Smooth muscle cell (in vitro differentiated cells): ENCODE measurements around the gene KIR2DL1. TPM values are rescaled to one million over a fixed set of nuclear protein-coding genes. Genes with fewer than 3 reads are reported as not detected.
"Not testable (repeated sequence)": the region's sequence is repeated elsewhere in the genome, so short reads cannot be mapped to it uniquely, and the experiment has no call there.

Experiments
- DNase-seq: peaks from one replicate; lab custom pipeline; 2025; ENCODE audit not compliant: unreplicated experiment; lab: John Stamatoyannopoulos, UW
- H2AFZ ChIP-seq: fragments of 200-600 bp; sonication (generic); 2 replicates; pipeline ENCODE4 v1.6.0; 2016; ENCODE audit warnings: antibody characterized with exemption, low read depth, mild to moderate bottlenecking
- H3F3A ChIP-seq: fragments of 200-600 bp; sonication (generic); 2 replicates; pipeline ENCODE4 v1.6.0; 2017; ENCODE audit warnings: antibody characterized with exemption, low read depth
- H3K27ac ChIP-seq: fragments of 200-600 bp; sonication (generic); 2 replicates; pipeline ENCODE4 v1.5.1; 2016; ENCODE audit warnings: low read depth, mild to moderate bottlenecking
- H3K27me3 ChIP-seq: fragments of 200-600 bp; sonication (generic); 2 replicates; pipeline ENCODE4 v1.6.1; 2016; ENCODE audit warnings: low read depth, mild to moderate bottlenecking
- H3K36me3 ChIP-seq: fragments of 200-600 bp; sonication (generic); 2 replicates; pipeline ENCODE4 v1.5.1; 2016; ENCODE audit warnings: low read depth
- H3K4me1 ChIP-seq: fragments of 200-600 bp; sonication (generic); 2 replicates; pipeline ENCODE4 v1.5.1; 2016; ENCODE audit warnings: low read depth
- H3K4me2 ChIP-seq: fragments of 200-600 bp; sonication (generic); 2 replicates; pipeline ENCODE4 v1.6.0; 2016; ENCODE audit warnings: mild to moderate bottlenecking
- H3K4me3 ChIP-seq: fragments of 200-600 bp; sonication (generic); 2 replicates; pipeline ENCODE4 v1.5.1; 2016; ENCODE audit warnings: mild to moderate bottlenecking
- H3K79me2 ChIP-seq: fragments of 200-600 bp; sonication (generic); 2 replicates; pipeline ENCODE4 v1.6.0; 2016; ENCODE audit warnings: low read depth, mild to moderate bottlenecking
- H3K9ac ChIP-seq: fragments of 200-600 bp; sonication (generic); 2 replicates; pipeline ENCODE4 v1.6.0; 2016; ENCODE audit warnings: low read depth
- H3K9me3 ChIP-seq: fragments of 200-600 bp; sonication (generic); replicated peaks from 2 replicates; pipeline ENCODE4 v1.5.1; 2016; ENCODE audit warnings: low read depth
- H4K20me1 ChIP-seq: fragments of 200-600 bp; sonication (generic); 2 replicates; pipeline ENCODE4 v1.6.0; 2016; ENCODE audit warnings: low read depth
- WGBS: methylation state at CpG from one replicate; pipeline ENCODE4 v1.1.7; 2016; ENCODE audit warnings: low lambda C conversion rate; 5-methylcytosine and 5-hydroxymethylcytosine counted together
- polyA plus RNA-seq: library from polyadenylated mRNA; unstranded; fragments of >200 nt; fragmentation: Nextera tagmentation; extraction: Ambion mirVana; gene quantifications from 2 replicates; pipeline ENCODE4 v1.2.1, GENCODE V29; 2016
- small RNA-seq: library from RNA; depleted of rRNA; stranded (forward); fragments of <200 nt; gene quantifications from one replicate; pipeline ENCODE3, GENCODE V24; 2014
- total RNA-seq: library from RNA; depleted of rRNA; stranded (reverse); fragments of >200 nt; gene quantifications from 2 replicates; pipeline ENCODE4 v1.2.3, GENCODE V29; 2014

Gene KIR2DL1
- total and polyA plus RNA-seq, 2 experiments from 2014 or later, result not detected

DNA sequence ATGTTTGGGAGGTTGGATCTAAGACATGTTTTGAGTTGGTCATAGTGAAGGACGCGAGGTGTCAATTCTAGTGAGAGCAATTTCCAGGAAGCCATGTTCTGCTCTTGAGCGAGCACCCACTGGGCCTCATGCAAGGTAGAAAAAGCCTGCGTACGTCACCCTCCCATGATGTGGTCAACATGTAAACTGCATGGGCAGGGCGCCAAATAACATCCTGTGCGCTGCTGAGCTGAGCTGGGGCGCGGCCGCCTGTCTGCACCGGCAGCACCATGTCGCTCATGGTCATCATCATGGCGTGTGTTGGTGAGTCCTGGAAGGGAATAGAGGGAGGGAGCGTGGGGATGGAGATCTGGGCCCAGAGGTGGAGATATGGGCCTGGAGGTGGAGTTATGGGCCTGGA lies 62.9 kb downstream of the KIR2DL1 start, which contains the start of gene KIR2DS4:
Gene KIR2DS4, plus strand, starts transcription at position 181 of the 400 bp plus-strand sequence.
- H3K4me3 ChIP-seq, DNase-seq, H3K9ac ChIP-seq, H3K79me2 ChIP-seq, H3K27me3 ChIP-seq, H2AFZ ChIP-seq, H4K20me1 ChIP-seq, H3K4me2 ChIP-seq, H3K27ac ChIP-seq, H3F3A ChIP-seq, H3K36me3 ChIP-seq, H3K9me3 ChIP-seq, H3K4me1 ChIP-seq: not testable (repeated sequence)
- 83% methylated on average over 14 of the region's 14 CpGs for WGBS

Small RNAs within 50 kb of the gene (small RNA-seq; reads per million reads assigned to genes)
- not detected for gene KIR3DP1

Other genes with a start within 250 kb of the KIR2DL1 start
- not detected in 2 replicates for gene LILRA2, start 196.0 kb upstream of the KIR2DL1 start, total RNA-seq
- not detected in 2 replicates for gene LILRA2, start 196.0 kb upstream of the KIR2DL1 start, polyA plus RNA-seq
- not detected in 2 replicates for gene LILRA1, start 176.2 kb upstream of the KIR2DL1 start, total RNA-seq
- not detected in 2 replicates for gene LILRA1, start 176.2 kb upstream of the KIR2DL1 start, polyA plus RNA-seq
- not detected in 2 replicates for gene LILRB1, start 139.3 kb upstream of the KIR2DL1 start, total RNA-seq
- gene LILRB1, start 139.3 kb upstream of the KIR2DL1 start, polyA plus RNA-seq, result not detected in 2 replicates
- not detected in 2 replicates for gene LILRB4, start 106.8 kb upstream of the KIR2DL1 start, total RNA-seq
- gene LILRB4, start 106.8 kb upstream of the KIR2DL1 start, polyA plus RNA-seq, result not detected in 2 replicates
- not detected in 2 replicates for gene KIR3DL3, start 45.4 kb upstream of the KIR2DL1 start, total RNA-seq
- not detected in 2 replicates for gene KIR3DL3, start 45.4 kb upstream of the KIR2DL1 start, polyA plus RNA-seq
- gene KIR2DL3, start 31.3 kb upstream of the KIR2DL1 start, total RNA-seq, result not detected in 2 replicates
- not detected in 2 replicates for gene KIR2DL3, start 31.3 kb upstream of the KIR2DL1 start, polyA plus RNA-seq
- gene KIR2DL4, start 33.8 kb downstream of the KIR2DL1 start, total RNA-seq, result not detected in 2 replicates
- not detected in 2 replicates for gene KIR2DL4, start 33.8 kb downstream of the KIR2DL1 start, polyA plus RNA-seq
- not detected in 2 replicates for gene KIR3DL1, start 46.7 kb downstream of the KIR2DL1 start, total RNA-seq
- not detected in 2 replicates for gene KIR3DL1, start 46.7 kb downstream of the KIR2DL1 start, polyA plus RNA-seq
- gene KIR2DS4, start 62.9 kb downstream of the KIR2DL1 start, total RNA-seq, result not detected in 2 replicates
- not detected in 2 replicates for gene KIR2DS4, start 62.9 kb downstream of the KIR2DL1 start, polyA plus RNA-seq
- gene KIR3DL2, start 80.7 kb downstream of the KIR2DL1 start, total RNA-seq, result not detected in 2 replicates
- not detected in 2 replicates for gene KIR3DL2, start 80.7 kb downstream of the KIR2DL1 start, polyA plus RNA-seq
- gene FCAR, start 104.4 kb downstream of the KIR2DL1 start, total RNA-seq, result not detected in 2 replicates
- not detected in 2 replicates for gene FCAR, start 104.4 kb downstream of the KIR2DL1 start, polyA plus RNA-seq
- gene NCR1, start 136.4 kb downstream of the KIR2DL1 start, total RNA-seq, result 1.7 TPM in 1 of 2 replicates, not detected in the other
- gene NCR1, start 136.4 kb downstream of the KIR2DL1 start, polyA plus RNA-seq, result 0.64 TPM in 1 of 2 replicates, not detected in the other
- gene NLRP7, start 177.7 kb downstream of the KIR2DL1 start, total RNA-seq, result 0.18 and 1.3 TPM in 2 replicates
- gene NLRP7, start 177.7 kb downstream of the KIR2DL1 start, polyA plus RNA-seq, result 0.29 and 1.7 TPM in 2 replicates
- 37.9 and 52.2 TPM in 2 replicates for gene NLRP2, start 196.6 kb downstream of the KIR2DL1 start, total RNA-seq
- 13.7 and 42.5 TPM in 2 replicates for gene NLRP2, start 196.6 kb downstream of the KIR2DL1 start, polyA plus RNA-seq